MM.1S (cell line): ENCODE data around the gene SNX9.

Experiments
- DNase-seq: peaks from one replicate; pipeline ENCODE4 v3.0.0-alpha.2; 2015
- H2AFZ ChIP-seq: fragments of 300-600 bp; sonication (generic); 2 replicates; pipeline ENCODE4 v1.6.0; 2016; ENCODE audit warnings: antibody characterized with exemption, low read length
- H3F3A ChIP-seq: fragments of 300-600 bp; sonication (generic); 2 replicates; pipeline ENCODE4 v1.6.1; 2016; ENCODE audit warnings: mild to moderate bottlenecking, antibody characterized with exemption, low read length, moderate library complexity, mixed read lengths; ENCODE audit not compliant: insufficient read depth
- H3K27ac ChIP-seq: fragments of 300-600 bp; sonication (generic); 2 replicates; pipeline ENCODE4 v1.5.1; 2016; ENCODE audit warnings: mild to moderate bottlenecking, low read length
- H3K27me3 ChIP-seq: fragments of 300-600 bp; sonication (generic); replicated peaks from 2 replicates; pipeline ENCODE4 v1.6.0; 2016; ENCODE audit warnings: low read length; ENCODE audit not compliant: insufficient read depth
- H3K36me3 ChIP-seq: fragments of 300-600 bp; sonication (generic); replicated peaks from 2 replicates; pipeline ENCODE4 v1.6.1; 2016; ENCODE audit warnings: mild to moderate bottlenecking, low read length, mixed read lengths; ENCODE audit not compliant: insufficient read depth
- H3K4me1 ChIP-seq: fragments of 300-600 bp; sonication (generic); 2 replicates; pipeline ENCODE4 v1.6.1; 2016; ENCODE audit warnings: low read length, mixed read lengths
- H3K4me2 ChIP-seq: fragments of 300-600 bp; sonication (generic); 2 replicates; pipeline ENCODE4 v1.6.0; 2016; ENCODE audit warnings: low read depth, low read length
- H3K4me3 ChIP-seq: fragments of 300-600 bp; sonication (generic); 2 replicates; pipeline ENCODE4 v1.5.1; 2016; ENCODE audit warnings: low read length, mixed read lengths
- H3K79me2 ChIP-seq: fragments of 300-600 bp; sonication (generic); 2 replicates; pipeline ENCODE4 v1.6.1; 2016; ENCODE audit warnings: mixed run types, low read length, mixed read lengths
- H3K9ac ChIP-seq: fragments of 300-600 bp; sonication (generic); 2 replicates; pipeline ENCODE4 v1.6.1; 2016; ENCODE audit warnings: low read length, mixed read lengths
- H3K9me2 ChIP-seq: fragments of 300-600 bp; sonication (generic); replicated peaks from 2 replicates; pipeline ENCODE4 v1.6.1; 2016; ENCODE audit warnings: mild to moderate bottlenecking, low read length, mixed read lengths; ENCODE audit not compliant: insufficient read depth
- H3K9me3 ChIP-seq: fragments of 300-600 bp; sonication (generic); replicated peaks from 2 replicates; pipeline ENCODE4 v1.6.1; 2016; ENCODE audit warnings: mild to moderate bottlenecking, low read length, mixed read lengths; ENCODE audit not compliant: insufficient read depth
- H4K20me1 ChIP-seq: fragments of 300-600 bp; sonication (generic); 2 replicates; pipeline ENCODE4 v1.6.1; 2016; ENCODE audit warnings: mild to moderate bottlenecking, low read length, moderate library complexity, mixed read lengths; ENCODE audit not compliant: insufficient read depth
- CTCF ChIP-seq: fragments of 300-600 bp; sonication (generic); IDR thresholded peaks from 2 replicates; pipeline ENCODE4 v1.5.1; 2016; ENCODE audit warnings: antibody characterized with exemption, low read length, mixed read lengths
- EZH2 ChIP-seq: fragments of 300-600 bp; sonication (generic); optimal IDR thresholded peaks from 2 replicates; pipeline ENCODE3; 2017; ENCODE audit warnings: low read depth, mild to moderate bottlenecking, antibody characterized with exemption, low read length, mixed read lengths
- EZH2phosphoT487 ChIP-seq: fragments of 300-600 bp; sonication (generic); IDR thresholded peaks from 2 replicates; pipeline ENCODE4 v1.6.1; 2018; ENCODE audit warnings: antibody characterized with exemption, low read length

The SNX9 gene

GRCh38 chr6:157884756-157885155, 61.7 kb downstream of the SNX9 start:
- Histone ChIP-seq H3K79me2 (no peaks in the 10 kb centered on the region), H3K27me3 (no peaks in the 10 kb centered on the region), H3K9ac (no peak overlapping the region), H2AFZ (no peak overlapping the region), H3K9me2 (no peaks in the 10 kb centered on the region), H3K4me2 (no peak overlapping the region), H3K4me3 (no peak overlapping the region), H3K9me3 (no peaks in the 10 kb centered on the region), H4K20me1 (no peaks in the 10 kb centered on the region), H3K36me3 (no peaks in the 10 kb centered on the region), H3K27ac (no peak overlapping the region), H3F3A (no peaks in the 10 kb centered on the region), H3K4me1 (peaks cover 4% of the 10 kb centered on the region; the same call in 1 of the 2 replicates)
- DNase-seq, result no peak
- TF ChIP-seq EZH2phosphoT487 (no peak), EZH2 (no peak), CTCF (no peak)

- Histone ChIP-seq H3K27ac (no peak overlapping the region), H3K79me2 (no peaks in the 10 kb centered on the region), H3K27me3 (no peaks in the 10 kb centered on the region), H3K4me1 (peaks cover under 1% of the 10 kb centered on the region; the same call in 1 of the 2 replicates), H3K9me2 (no peaks in the 10 kb centered on the region), H4K20me1 (no peaks in the 10 kb centered on the region), H3K9ac (no peak overlapping the region), H3F3A (no peaks in the 10 kb centered on the region), H3K4me3 (no peak overlapping the region), H2AFZ (no peak overlapping the region), H3K4me2 (no peak overlapping the region), H3K9me3 (no peaks in the 10 kb centered on the region), H3K36me3 (no peaks in the 10 kb centered on the region)
- TF ChIP-seq EZH2 (no peak), CTCF (no peak), EZH2phosphoT487 (no peak)
- no peak for DNase-seq
Observed at GRCh38 chr6:157885211-157885788, 62.3 kb downstream of the SNX9 start.

DNA sequence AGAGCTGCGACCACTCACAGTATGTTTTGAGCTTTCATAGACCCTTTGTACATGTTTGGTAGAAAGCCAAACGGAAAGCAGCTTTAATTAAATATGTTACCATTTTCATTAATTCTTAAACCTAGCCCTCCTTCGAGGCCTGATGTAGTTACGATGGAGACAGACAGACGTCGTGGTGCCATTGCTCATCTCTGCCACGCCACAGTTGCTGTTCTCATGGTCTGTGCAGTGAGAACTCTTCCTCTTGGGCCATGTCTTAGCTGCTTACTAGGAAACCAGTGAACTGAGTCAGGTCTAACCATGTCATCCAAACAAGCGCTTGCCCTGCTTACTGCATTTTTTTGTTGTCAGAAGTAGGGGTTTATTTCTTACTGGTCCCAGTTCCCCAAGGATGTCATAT, 62.8 kb downstream of the SNX9 start:
- Histone ChIP-seq H3K27ac (no peak overlapping the region), H3F3A (no peaks in the 10 kb centered on the region), H3K36me3 (no peaks in the 10 kb centered on the region), H3K4me1 (no peaks in the 10 kb centered on the region), H3K79me2 (no peaks in the 10 kb centered on the region), H3K9ac (no peak overlapping the region), H2AFZ (no peak overlapping the region), H4K20me1 (no peaks in the 10 kb centered on the region), H3K4me3 (no peak overlapping the region), H3K27me3 (no peaks in the 10 kb centered on the region), H3K9me3 (no peaks in the 10 kb centered on the region), H3K4me2 (no peak overlapping the region), H3K9me2 (no peaks in the 10 kb centered on the region)
- DNase-seq, result no peak
- TF ChIP-seq CTCF (no peak), EZH2phosphoT487 (no peak), EZH2 (no peak)
